Measurements from ENCODE around the gene IFRD2. TPM values are rescaled to one million over a fixed set of nuclear protein-coding genes. Genes with fewer than 3 reads are reported as not detected.

The IFRD2 gene
- total and polyA plus RNA-seq, 2 of the 13 experiments (the other 11 are each of a cell fraction or from before 2014, with no cell fraction given) = 32.8 to 96.1 TPM

DNA sequence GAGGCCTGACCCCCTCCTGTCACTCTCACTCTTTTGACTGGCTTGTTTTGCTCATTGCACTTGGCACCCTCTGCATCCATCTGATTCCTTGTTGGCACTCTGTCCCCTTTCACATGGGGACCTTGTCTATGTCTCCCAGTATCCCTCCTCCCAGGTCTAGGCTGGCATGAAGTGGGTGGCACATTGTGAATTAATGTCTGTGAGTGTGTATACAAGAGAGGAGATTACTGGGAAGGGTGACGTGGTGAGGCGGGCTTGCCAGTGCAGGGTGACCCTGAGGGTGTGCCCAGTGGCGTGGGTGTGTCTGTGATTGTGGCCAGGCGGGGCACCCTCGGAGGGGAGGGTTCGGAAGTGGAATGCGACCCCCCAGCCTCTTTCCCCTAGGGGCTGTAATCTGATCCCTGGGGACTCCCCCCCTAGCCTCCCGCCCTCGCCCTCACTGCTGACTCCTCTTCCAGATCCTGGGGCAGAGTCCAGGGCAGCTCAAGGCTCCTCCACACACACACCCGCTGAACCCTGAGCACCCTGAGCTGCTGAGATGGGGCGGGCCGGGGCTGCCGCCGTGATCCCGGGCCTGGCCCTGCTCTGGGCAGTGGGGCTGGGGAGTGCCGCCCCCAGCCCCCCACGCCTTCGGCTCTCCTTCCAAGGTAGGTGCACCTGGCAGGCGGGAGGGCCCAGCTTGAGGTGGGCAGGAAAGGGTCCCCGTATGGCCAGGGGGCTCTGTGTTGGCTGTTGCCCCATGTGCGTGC, 23.4 kb downstream of the IFRD2 start, which contains the start of gene SEMA3B (continued):
- TF ChIP-seq, protein P1, sequence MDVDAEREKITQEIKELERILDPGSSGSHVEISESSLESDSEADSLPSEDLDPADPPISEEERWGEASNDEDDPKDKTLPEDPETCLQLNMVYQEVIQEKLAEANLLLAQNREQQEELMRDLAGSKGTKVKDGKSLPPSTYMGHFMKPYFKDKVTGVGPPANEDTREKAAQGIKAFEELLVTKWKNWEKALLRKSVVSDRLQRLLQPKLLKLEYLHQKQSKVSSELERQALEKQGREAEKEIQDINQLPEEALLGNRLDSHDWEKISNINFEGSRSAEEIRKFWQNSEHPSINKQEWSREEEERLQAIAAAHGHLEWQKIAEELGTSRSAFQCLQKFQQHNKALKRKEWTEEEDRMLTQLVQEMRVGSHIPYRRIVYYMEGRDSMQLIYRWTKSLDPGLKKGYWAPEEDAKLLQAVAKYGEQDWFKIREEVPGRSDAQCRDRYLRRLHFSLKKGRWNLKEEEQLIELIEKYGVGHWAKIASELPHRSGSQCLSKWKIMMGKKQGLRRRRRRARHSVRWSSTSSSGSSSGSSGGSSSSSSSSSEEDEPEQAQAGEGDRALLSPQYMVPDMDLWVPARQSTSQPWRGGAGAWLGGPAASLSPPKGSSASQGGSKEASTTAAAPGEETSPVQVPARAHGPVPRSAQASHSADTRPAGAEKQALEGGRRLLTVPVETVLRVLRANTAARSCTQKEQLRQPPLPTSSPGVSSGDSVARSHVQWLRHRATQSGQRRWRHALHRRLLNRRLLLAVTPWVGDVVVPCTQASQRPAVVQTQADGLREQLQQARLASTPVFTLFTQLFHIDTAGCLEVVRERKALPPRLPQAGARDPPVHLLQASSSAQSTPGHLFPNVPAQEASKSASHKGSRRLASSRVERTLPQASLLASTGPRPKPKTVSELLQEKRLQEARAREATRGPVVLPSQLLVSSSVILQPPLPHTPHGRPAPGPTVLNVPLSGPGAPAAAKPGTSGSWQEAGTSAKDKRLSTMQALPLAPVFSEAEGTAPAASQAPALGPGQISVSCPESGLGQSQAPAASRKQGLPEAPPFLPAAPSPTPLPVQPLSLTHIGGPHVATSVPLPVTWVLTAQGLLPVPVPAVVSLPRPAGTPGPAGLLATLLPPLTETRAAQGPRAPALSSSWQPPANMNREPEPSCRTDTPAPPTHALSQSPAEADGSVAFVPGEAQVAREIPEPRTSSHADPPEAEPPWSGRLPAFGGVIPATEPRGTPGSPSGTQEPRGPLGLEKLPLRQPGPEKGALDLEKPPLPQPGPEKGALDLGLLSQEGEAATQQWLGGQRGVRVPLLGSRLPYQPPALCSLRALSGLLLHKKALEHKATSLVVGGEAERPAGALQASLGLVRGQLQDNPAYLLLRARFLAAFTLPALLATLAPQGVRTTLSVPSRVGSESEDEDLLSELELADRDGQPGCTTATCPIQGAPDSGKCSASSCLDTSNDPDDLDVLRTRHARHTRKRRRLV (CRISPR knock-in tag; IDR thresholded peaks at IDR 0.05) = 0 out of 2 replicates have a peak, but pooled peaks have one; percentile 60
- TF ChIP-seq, protein P2, sequence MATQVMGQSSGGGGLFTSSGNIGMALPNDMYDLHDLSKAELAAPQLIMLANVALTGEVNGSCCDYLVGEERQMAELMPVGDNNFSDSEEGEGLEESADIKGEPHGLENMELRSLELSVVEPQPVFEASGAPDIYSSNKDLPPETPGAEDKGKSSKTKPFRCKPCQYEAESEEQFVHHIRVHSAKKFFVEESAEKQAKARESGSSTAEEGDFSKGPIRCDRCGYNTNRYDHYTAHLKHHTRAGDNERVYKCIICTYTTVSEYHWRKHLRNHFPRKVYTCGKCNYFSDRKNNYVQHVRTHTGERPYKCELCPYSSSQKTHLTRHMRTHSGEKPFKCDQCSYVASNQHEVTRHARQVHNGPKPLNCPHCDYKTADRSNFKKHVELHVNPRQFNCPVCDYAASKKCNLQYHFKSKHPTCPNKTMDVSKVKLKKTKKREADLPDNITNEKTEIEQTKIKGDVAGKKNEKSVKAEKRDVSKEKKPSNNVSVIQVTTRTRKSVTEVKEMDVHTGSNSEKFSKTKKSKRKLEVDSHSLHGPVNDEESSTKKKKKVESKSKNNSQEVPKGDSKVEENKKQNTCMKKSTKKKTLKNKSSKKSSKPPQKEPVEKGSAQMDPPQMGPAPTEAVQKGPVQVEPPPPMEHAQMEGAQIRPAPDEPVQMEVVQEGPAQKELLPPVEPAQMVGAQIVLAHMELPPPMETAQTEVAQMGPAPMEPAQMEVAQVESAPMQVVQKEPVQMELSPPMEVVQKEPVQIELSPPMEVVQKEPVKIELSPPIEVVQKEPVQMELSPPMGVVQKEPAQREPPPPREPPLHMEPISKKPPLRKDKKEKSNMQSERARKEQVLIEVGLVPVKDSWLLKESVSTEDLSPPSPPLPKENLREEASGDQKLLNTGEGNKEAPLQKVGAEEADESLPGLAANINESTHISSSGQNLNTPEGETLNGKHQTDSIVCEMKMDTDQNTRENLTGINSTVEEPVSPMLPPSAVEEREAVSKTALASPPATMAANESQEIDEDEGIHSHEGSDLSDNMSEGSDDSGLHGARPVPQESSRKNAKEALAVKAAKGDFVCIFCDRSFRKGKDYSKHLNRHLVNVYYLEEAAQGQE (IDR thresholded peaks at IDR 0.05; ENCODE audit: borderline replicate concordance in 1 of 2, low read depth in 1 of 2, low read length in 2 of 2) = 0 out of 4 replicates have a peak, but pooled peaks of 1 of the 2 experiments have one; percentile 24
- 0 out of 2 replicates have a peak, but pooled peaks have one; percentile 40 for TF ChIP-seq ARNT2 (CRISPR knock-in tag; IDR thresholded peaks at IDR 0.05; ENCODE audit: low read depth)
- TF ChIP-seq PRMT3 (CRISPR knock-in tag; IDR thresholded peaks at IDR 0.05; ENCODE audit: borderline replicate concordance, low read depth) = 0 out of 2 replicates have a peak, but pooled peaks have one; percentile 56
- peak; percentile 45; the same call in 1 of the 2 replicates for TF ChIP-seq CREB1 (IDR thresholded peaks at IDR 0.05)
- no peak for TF ChIP-seq CREB1 (CRISPR knock-in tag; IDR thresholded peaks at IDR 0.05)
- TF ChIP-seq, protein P3, sequence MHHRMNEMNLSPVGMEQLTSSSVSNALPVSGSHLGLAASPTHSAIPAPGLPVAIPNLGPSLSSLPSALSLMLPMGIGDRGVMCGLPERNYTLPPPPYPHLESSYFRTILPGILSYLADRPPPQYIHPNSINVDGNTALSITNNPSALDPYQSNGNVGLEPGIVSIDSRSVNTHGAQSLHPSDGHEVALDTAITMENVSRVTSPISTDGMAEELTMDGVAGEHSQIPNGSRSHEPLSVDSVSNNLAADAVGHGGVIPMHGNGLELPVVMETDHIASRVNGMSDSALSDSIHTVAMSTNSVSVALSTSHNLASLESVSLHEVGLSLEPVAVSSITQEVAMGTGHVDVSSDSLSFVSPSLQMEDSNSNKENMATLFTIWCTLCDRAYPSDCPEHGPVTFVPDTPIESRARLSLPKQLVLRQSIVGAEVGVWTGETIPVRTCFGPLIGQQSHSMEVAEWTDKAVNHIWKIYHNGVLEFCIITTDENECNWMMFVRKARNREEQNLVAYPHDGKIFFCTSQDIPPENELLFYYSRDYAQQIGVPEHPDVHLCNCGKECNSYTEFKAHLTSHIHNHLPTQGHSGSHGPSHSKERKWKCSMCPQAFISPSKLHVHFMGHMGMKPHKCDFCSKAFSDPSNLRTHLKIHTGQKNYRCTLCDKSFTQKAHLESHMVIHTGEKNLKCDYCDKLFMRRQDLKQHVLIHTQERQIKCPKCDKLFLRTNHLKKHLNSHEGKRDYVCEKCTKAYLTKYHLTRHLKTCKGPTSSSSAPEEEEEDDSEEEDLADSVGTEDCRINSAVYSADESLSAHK (CRISPR knock-in tag; IDR thresholded peaks at IDR 0.05; ENCODE audit: borderline replicate concordance) = no peak
- TF ChIP-seq RXRB (CRISPR knock-in tag; IDR thresholded peaks at IDR 0.05; ENCODE audit: borderline replicate concordance) = peak; percentile 48
- 0 out of 2 replicates have a peak, but pooled peaks have one; percentile 33 for TF ChIP-seq ZMYM2 (CRISPR knock-in tag; IDR thresholded peaks at IDR 0.05)
- peak; percentile 67; the same call in 1 of the 2 replicates for TF ChIP-seq ZNF605 (CRISPR knock-in tag; IDR thresholded peaks at IDR 0.05)
- no peak for TF ChIP-seq FOSL2 (CRISPR knock-in tag; IDR thresholded peaks at IDR 0.05)
- TF ChIP-seq PHF21A (CRISPR knock-in tag; IDR thresholded peaks at IDR 0.05) = peak; percentile 72
- no peak for TF ChIP-seq THYN1 (CRISPR knock-in tag; IDR thresholded peaks at IDR 0.05; ENCODE audit: borderline replicate concordance, low read depth)
- TF ChIP-seq XRCC5 (optimal IDR thresholded peaks at IDR 0.05; ENCODE audit: low read length) = peak; percentile 11
- TF ChIP-seq ETV5 (CRISPR knock-in tag; IDR thresholded peaks at IDR 0.05; ENCODE audit: borderline replicate concordance) = peak; percentile 44; the same call in 1 of the 2 replicates

All from HepG2 (cell line).